Suprapubic skin (tissue), 4 donors: ENCODE measurements around the gene CAPNS2. TPM values are rescaled to one million over a fixed set of nuclear protein-coding genes. Genes with fewer than 3 reads are reported as not detected.

Experiments used
- DNase-seq, 2 donors: peaks; one replicate each; pipeline ENCODE4 v3.0.0-alpha.2; 2019; ENCODE audit warnings: low spot score in 2 of 2
- H3K27ac ChIP-seq: fragments of 200-600 bp; sonication (generic); one replicate; pipeline ENCODE4 v1.5.1; 2019
- H3K27me3 ChIP-seq: fragments of 200-600 bp; sonication (generic); one replicate; pipeline ENCODE4 v1.5.1; 2019
- H3K36me3 ChIP-seq: fragments of 200-600 bp; sonication (generic); one replicate; pipeline ENCODE4 v1.5.1; 2019
- H3K4me1 ChIP-seq: fragments of 200-600 bp; sonication (generic); one replicate; pipeline ENCODE4 v1.5.1; 2019
- H3K4me3 ChIP-seq: fragments of 200-600 bp; sonication (generic); one replicate; pipeline ENCODE4 v1.5.1; 2019; ENCODE audit warnings: mild to moderate bottlenecking
- H3K9me3 ChIP-seq: fragments of 200-600 bp; sonication (generic); one replicate; pipeline ENCODE4 v1.5.1; 2019
- EP300 ChIP-seq: sonication (generic); formaldehyde crosslinking; IDR thresholded peaks from one replicate; pipeline ENCODE4 v1.6.1; 2017; ENCODE audit warnings: antibody characterized with exemption
- POLR2A ChIP-seq, 2 donors: fragments of 450-650 bp; IDR thresholded peaks; one replicate each; pipeline ENCODE4 v1.6.1; 2017; ENCODE audit warnings: antibody characterized with exemption in 2 of 2, mild to moderate bottlenecking in 2 of 2, moderate library complexity in 2 of 2
- POLR2AphosphoS5 ChIP-seq, 3 donors: sonication (generic); formaldehyde crosslinking; IDR thresholded peaks; one replicate each; pipeline ENCODE4 v1.6.1; 2017; ENCODE audit warnings: antibody characterized with exemption in 3 of 3
- WGBS: methylation state at CpG from one replicate; pipeline ENCODE4 v1.1.5; 2018; 5-methylcytosine and 5-hydroxymethylcytosine counted together
- total RNA-seq, 4 donors: library from RNA; depleted of rRNA; stranded (reverse); fragments of >200 nt; gene quantifications; one replicate each; pipeline ENCODE4 v1.1.0, GENCODE V29; 2016
- TF ChIP-seq, protein P1 (sequence below), 2 donors: fragments of 200-600 bp in 1 of 2; fragments of 450-650 bp in 1 of 2; sonication (generic) in 1 of 2; IDR thresholded peaks; one replicate each; pipeline ENCODE4 v1.5.1; 2016 to 2019; ENCODE audit warnings: antibody characterized with exemption in 2 of 2, mild to moderate bottlenecking in 1 of 2, moderate library complexity in 1 of 2

Gene CAPNS2
- total RNA-seq, 4 donors from 2014 or later = 101 to 177 (median 170) TPM

DNA sequence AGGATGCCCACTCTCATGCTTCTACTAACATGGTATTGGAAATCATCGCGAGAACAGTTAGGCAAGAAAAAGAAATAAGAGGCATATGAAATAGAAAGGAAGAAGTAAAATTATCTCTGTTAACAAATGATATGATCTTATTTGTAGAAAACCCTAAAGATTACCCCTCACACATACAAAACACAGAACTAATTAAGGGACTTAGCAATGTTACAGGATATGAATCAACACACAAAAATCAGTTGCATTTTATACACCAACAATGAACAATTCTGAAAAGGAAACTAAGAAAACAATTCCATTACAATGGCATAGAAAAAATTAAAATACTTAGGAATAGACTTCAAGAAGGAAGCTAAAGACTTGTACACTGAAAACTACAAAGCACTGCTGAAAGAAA is 2.7 kb upstream of the CAPNS2 start:
- H3K36me3 ChIP-seq = no peaks in the 10 kb centered on the region
- WGBS = 87% methylated on average over 2 of the region's 2 CpGs
- no peaks in the 10 kb centered on the region for H3K27me3 ChIP-seq
- H3K4me3 ChIP-seq = no peak overlapping the region
- TF ChIP-seq POLR2AphosphoS5 (IDR thresholded peaks at IDR 0.05) (no peak), POLR2A (IDR thresholded peaks at IDR 0.05) (no peak), EP300 (no peak)
- TF ChIP-seq, protein P1, sequence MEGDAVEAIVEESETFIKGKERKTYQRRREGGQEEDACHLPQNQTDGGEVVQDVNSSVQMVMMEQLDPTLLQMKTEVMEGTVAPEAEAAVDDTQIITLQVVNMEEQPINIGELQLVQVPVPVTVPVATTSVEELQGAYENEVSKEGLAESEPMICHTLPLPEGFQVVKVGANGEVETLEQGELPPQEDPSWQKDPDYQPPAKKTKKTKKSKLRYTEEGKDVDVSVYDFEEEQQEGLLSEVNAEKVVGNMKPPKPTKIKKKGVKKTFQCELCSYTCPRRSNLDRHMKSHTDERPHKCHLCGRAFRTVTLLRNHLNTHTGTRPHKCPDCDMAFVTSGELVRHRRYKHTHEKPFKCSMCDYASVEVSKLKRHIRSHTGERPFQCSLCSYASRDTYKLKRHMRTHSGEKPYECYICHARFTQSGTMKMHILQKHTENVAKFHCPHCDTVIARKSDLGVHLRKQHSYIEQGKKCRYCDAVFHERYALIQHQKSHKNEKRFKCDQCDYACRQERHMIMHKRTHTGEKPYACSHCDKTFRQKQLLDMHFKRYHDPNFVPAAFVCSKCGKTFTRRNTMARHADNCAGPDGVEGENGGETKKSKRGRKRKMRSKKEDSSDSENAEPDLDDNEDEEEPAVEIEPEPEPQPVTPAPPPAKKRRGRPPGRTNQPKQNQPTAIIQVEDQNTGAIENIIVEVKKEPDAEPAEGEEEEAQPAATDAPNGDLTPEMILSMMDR (IDR thresholded peaks at IDR 0.05) = no peak
- DNase-seq = no peak
- no peak overlapping the region for H3K27ac ChIP-seq
- H3K9me3 ChIP-seq = no peaks in the 10 kb centered on the region
- H3K4me1 ChIP-seq = peaks cover 31% of the 10 kb centered on the region

DNA sequence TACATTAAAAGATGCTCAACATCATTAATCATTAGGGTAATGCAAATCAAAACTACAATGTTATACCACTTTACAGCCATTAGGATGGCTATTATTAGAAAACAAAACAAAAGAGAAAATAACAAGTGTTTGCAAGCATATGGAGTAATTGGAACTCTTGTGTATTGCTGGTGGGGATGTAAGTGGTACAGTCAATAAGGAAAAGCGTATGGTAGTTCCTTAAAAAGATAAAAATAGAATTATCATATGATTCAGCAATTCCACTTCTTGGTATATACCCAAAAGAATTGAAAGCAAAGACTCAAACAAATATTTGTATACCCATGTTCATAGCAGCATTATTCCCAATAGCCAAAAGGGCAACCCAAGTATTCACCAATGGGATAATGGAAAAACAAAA is 1.4 kb upstream of the CAPNS2 start:
- Histone ChIP-seq H3K4me1 (peaks cover 31% of the 10 kb centered on the region), H3K9me3 (no peaks in the 10 kb centered on the region), H3K36me3 (no peaks in the 10 kb centered on the region), H3K4me3 (no peak overlapping the region), H3K27ac (no peak overlapping the region), H3K27me3 (no peaks in the 10 kb centered on the region)
- DNase-seq = no peak
- no peak for TF ChIP-seq POLR2A (IDR thresholded peaks at IDR 0.05)
- TF ChIP-seq, protein P1 (IDR thresholded peaks at IDR 0.05) = no peak
- no peak for TF ChIP-seq EP300
- no peak for TF ChIP-seq POLR2AphosphoS5 (IDR thresholded peaks at IDR 0.05)
- 76% methylated on average over 1 of the region's 1 CpG for WGBS

DNA sequence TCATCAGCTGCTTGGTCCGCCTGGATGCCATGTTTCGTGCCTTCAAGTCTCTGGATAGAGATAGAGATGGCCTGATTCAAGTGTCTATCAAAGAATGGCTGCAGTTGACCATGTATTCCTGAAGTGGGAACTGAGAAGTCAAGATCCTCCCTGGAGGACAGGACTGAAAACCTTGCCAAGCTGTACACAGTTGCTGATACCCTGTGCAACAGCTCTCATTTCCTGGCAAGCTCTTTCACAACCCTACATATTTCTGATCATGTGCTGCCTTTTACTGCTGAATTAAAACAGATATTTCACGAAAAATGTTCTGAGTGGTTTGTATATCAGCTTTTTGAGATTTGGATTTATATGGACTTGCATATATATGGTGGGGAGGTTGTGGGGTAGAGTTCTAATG is 898 bp downstream of the CAPNS2 start:
- no peak for TF ChIP-seq POLR2A (IDR thresholded peaks at IDR 0.05)
- H3K4me1 ChIP-seq = peaks cover 35% of the 10 kb centered on the region
- H3K27me3 ChIP-seq = no peaks in the 10 kb centered on the region
- H3K36me3 ChIP-seq = no peaks in the 10 kb centered on the region
- peak overlapping the region; percentile 44 for H3K4me3 ChIP-seq
- DNase-seq = no peak
- peak overlapping the region; percentile 91 for H3K27ac ChIP-seq
- WGBS = 60% methylated on average over 3 of the region's 3 CpGs
- no peaks in the 10 kb centered on the region for H3K9me3 ChIP-seq

DNA sequence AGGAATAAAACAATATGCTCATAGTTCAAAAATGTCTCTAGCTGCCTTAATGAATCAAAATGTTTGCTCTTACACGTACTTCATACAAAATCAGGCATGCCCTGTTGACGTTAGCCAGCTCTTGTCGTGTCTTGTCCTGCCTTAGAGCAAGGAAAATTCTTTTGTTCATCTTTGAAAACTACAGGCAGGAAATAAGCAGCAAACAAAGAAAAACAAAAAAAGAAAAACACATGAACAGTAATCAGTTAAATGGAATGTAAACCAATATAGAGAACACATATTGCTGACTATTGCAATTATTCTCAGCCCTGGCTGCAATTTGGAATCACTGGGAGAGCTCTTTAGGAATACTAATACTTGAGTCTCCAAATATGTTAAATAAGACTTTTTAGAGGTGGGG is 1.7 kb downstream of the CAPNS2 start:
- DNase-seq = no peak
- Histone ChIP-seq H3K27ac (peak overlapping the region; percentile 91), H3K4me3 (peak overlapping the region; percentile 44), H3K36me3 (no peaks in the 10 kb centered on the region), H3K9me3 (no peaks in the 10 kb centered on the region), H3K27me3 (no peaks in the 10 kb centered on the region), H3K4me1 (peaks cover 40% of the 10 kb centered on the region)
- TF ChIP-seq EP300 = no peak
- TF ChIP-seq POLR2AphosphoS5 (IDR thresholded peaks at IDR 0.05) = no peak
- TF ChIP-seq, protein P1 (IDR thresholded peaks at IDR 0.05) = no peak
- no peak for TF ChIP-seq POLR2A (IDR thresholded peaks at IDR 0.05)
- WGBS = 44% methylated on average over 3 of the region's 3 CpGs

DNA sequence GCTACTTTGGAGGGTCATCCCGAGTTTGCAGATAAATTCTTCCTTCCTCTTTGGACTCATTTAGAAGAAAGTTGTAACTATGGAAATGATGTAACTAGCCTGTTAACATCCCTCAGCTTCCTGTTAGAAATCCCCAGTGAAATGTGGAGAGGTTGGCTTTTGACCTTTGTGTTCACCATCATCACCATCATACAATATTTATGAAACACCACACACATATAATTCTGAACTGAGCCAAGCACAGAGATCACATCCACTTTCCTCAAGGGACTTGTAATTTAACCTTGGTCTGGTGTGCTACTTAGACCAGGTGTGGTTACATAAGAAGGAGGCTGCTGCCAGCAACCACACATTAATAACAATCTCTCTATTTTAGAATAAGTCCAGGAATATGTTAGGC is 2.5 kb downstream of the CAPNS2 start:
- TF ChIP-seq, protein P1 (IDR thresholded peaks at IDR 0.05) = no peak
- TF ChIP-seq POLR2AphosphoS5 (IDR thresholded peaks at IDR 0.05) (no peak), POLR2A (IDR thresholded peaks at IDR 0.05) (no peak), EP300 (no peak)
- Histone ChIP-seq H3K4me3 (peak overlapping the region; percentile 44), H3K4me1 (peaks cover 39% of the 10 kb centered on the region), H3K27ac (peak overlapping the region; percentile 74), H3K9me3 (no peaks in the 10 kb centered on the region), H3K27me3 (no peaks in the 10 kb centered on the region), H3K36me3 (no peaks in the 10 kb centered on the region)
- no peak for DNase-seq
- WGBS = 26% methylated on average over 1 of the region's 1 CpG

DNA sequence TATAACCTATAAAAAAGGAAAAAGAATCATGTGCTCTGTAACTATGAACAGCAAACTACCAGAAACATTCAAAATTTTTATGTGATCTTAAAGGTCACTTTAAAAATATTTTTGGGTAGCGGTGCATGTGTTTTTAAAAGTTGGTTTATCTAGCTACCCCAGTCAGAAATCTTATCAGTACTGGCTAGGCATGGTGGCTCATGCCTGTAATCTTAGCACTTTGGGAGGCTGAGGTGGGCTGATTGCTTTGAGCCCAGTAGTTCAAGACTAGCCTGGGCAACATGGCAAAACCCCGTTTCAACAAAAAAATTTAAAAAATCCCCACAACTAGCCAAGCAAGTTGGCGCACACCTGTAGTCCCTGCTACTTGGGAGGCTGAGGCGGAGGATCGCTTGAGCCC is 3.7 kb downstream of the CAPNS2 start:
- H3K9me3 ChIP-seq = no peaks in the 10 kb centered on the region
- no peak for DNase-seq
- no peaks in the 10 kb centered on the region for H3K27me3 ChIP-seq
- peaks cover 39% of the 10 kb centered on the region for H3K4me1 ChIP-seq
- TF ChIP-seq, protein P1 (IDR thresholded peaks at IDR 0.05) = no peak
- TF ChIP-seq EP300 = no peak
- no peak for TF ChIP-seq POLR2A (IDR thresholded peaks at IDR 0.05)
- no peak for TF ChIP-seq POLR2AphosphoS5 (IDR thresholded peaks at IDR 0.05)
- H3K4me3 ChIP-seq = no peak overlapping the region
- WGBS = 66% methylated on average over 5 of the region's 5 CpGs
- H3K27ac ChIP-seq = no peak overlapping the region
- H3K36me3 ChIP-seq = no peaks in the 10 kb centered on the region
